Esophagus squamous epithelium (tissue), 5 donors: ENCODE data around the gene HDAC3. TPM values are rescaled to one million over a fixed set of nuclear protein-coding genes. Genes with fewer than 3 reads are reported as not detected.

Source experiments
- DNase-seq: peaks from one replicate; lab custom pipeline; 2025; lab: John Stamatoyannopoulos, UW
- H3K27ac ChIP-seq, 4 donors: fragments of 200-600 bp; sonication (generic); one replicate each; pipeline ENCODE4 v1.5.1; 2016 to 2019; ENCODE audit warnings: mild to moderate bottlenecking in 1 of 4
- H3K27me3 ChIP-seq, 4 donors: fragments of 200-600 bp; sonication (generic); 1 replicate in 3 of 4; 2 replicates in 1 of 4; pipeline versions ENCODE4 v1.5.1 to v1.6.0; 2017 to 2021; ENCODE audit warnings: antibody characterized with exemption in 1 of 4
- H3K36me3 ChIP-seq, 3 donors: fragments of 200-600 bp; sonication (generic); one replicate each; pipeline ENCODE4 v1.5.1; 2016 to 2019
- H3K4me1 ChIP-seq, 3 donors: fragments of 200-600 bp; sonication (generic); one replicate each; pipeline ENCODE4 v1.5.1; 2017 to 2019
- H3K4me3 ChIP-seq, 4 donors: fragments of 200-600 bp; sonication (generic); 1 replicate in 3 of 4; 2 replicates in 1 of 4; pipeline ENCODE4 v1.5.1; 2016 to 2019; ENCODE audit warnings: mild to moderate bottlenecking in 2 of 4, moderate library complexity in 1 of 4
- H3K9me3 ChIP-seq, 3 donors: fragments of 200-600 bp; sonication (generic); one replicate each; pipeline ENCODE4 v1.5.1; 2016 to 2019
- POLR2A ChIP-seq, 4 donors: fragments of 450-650 bp; IDR thresholded peaks; one replicate each; pipeline ENCODE4 v1.6.1; 2017; ENCODE audit warnings: antibody characterized with exemption in 4 of 4, mild to moderate bottlenecking in 4 of 4, moderate library complexity in 3 of 4
- WGBS, 2 donors: methylation state at CpG; one replicate each; pipeline ENCODE4 v1.1.5; 2018; 5-methylcytosine and 5-hydroxymethylcytosine counted together
- intact Hi-C: fragments of 100-400 bp; cut with DNase I; formaldehyde crosslinking; loops from one replicate; pipeline ENCODE4 v1.15.0; 2022
- total RNA-seq, 4 donors: library from RNA; depleted of rRNA; stranded (reverse); fragments of >200 nt; gene quantifications; one replicate each; pipeline ENCODE4 v1.1.0, GENCODE V29; 2016
- TF ChIP-seq, protein P1 (sequence below), 6 experiments: fragments of 450-650 bp in 4 of 6; fragments of 200-600 bp in 2 of 6; sonication (generic) in 2 of 6; IDR thresholded peaks; one replicate each; pipeline ENCODE4 v1.5.1; 2016 to 2019; ENCODE audit warnings: antibody characterized with exemption in 6 of 6, mild to moderate bottlenecking in 4 of 6, moderate library complexity in 4 of 6
- donor health status: DM: yes; HTN: yes; CAD: no.

The HDAC3 gene
- total RNA-seq, 4 donors from 2014 or later: 33.0 to 60.8 (median 40.4) TPM

- WGBS, 2 donors: 83 to 88% methylated on average over 1 to 2 of the region's 3 CpGs
- no peak for TF ChIP-seq POLR2A (IDR thresholded peaks at IDR 0.05)
- TF ChIP-seq, protein P1, sequence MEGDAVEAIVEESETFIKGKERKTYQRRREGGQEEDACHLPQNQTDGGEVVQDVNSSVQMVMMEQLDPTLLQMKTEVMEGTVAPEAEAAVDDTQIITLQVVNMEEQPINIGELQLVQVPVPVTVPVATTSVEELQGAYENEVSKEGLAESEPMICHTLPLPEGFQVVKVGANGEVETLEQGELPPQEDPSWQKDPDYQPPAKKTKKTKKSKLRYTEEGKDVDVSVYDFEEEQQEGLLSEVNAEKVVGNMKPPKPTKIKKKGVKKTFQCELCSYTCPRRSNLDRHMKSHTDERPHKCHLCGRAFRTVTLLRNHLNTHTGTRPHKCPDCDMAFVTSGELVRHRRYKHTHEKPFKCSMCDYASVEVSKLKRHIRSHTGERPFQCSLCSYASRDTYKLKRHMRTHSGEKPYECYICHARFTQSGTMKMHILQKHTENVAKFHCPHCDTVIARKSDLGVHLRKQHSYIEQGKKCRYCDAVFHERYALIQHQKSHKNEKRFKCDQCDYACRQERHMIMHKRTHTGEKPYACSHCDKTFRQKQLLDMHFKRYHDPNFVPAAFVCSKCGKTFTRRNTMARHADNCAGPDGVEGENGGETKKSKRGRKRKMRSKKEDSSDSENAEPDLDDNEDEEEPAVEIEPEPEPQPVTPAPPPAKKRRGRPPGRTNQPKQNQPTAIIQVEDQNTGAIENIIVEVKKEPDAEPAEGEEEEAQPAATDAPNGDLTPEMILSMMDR (IDR thresholded peaks at IDR 0.05): no peak
- no peaks in the 10 kb centered on the region for H3K27me3 ChIP-seq
- intact Hi-C loops: no loop called here
- H3K4me1 ChIP-seq: peaks cover 10 to 20% (median 13%) of the 10 kb centered on the region in 3 donors
- H3K27ac ChIP-seq: no peak overlapping the region
- H3K36me3 ChIP-seq: peaks cover 0 to 55% (median 0%) of the 10 kb centered on the region in 3 donors
- no peaks in the 10 kb centered on the region for H3K9me3 ChIP-seq
- H3K4me3 ChIP-seq: no peak overlapping the region
- DNase-seq: no peak
These were observed 11.2 kb upstream of the HDAC3 start for GRCh38 chr5:141647851-141648250.

DNA sequence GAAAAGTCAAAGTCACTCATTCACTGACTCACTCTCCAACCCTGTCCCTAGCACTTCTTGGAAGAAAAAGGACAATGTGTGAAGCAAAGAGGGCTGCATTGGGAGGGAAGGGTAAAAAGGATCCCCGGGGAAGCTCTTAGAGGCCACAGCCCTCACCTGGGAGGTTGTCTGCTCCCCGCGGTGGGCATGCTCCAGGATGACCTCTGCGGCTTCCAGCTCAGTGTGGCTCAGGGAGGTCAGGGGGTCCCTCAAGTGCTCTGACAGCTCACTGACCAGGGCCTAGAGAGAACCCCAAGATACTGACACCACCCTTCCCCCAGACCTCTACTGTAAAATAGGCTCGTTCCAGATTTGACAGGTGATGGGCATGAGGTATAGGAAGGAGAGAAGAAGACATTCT, 10.6 kb upstream of the HDAC3 start:
- intact Hi-C loops: no loop called here
- no peak for TF ChIP-seq POLR2A (IDR thresholded peaks at IDR 0.05)
- TF ChIP-seq, protein P1 (IDR thresholded peaks at IDR 0.05): no peak
- DNase-seq: no peak
- Histone ChIP-seq H3K4me3 (no peak overlapping the region), H3K36me3 (peaks cover 0 to 61% (median 0%) of the 10 kb centered on the region in 3 donors), H3K4me1 (peaks cover 10 to 20% (median 13%) of the 10 kb centered on the region in 3 donors), H3K27ac (no peak overlapping the region), H3K9me3 (no peaks in the 10 kb centered on the region), H3K27me3 (no peaks in the 10 kb centered on the region)
- WGBS, 2 donors: 61 to 93% methylated on average over 2 to 3 of the region's 5 CpGs

GRCh38 chr5:141646026-141646425, 9.4 kb upstream of the HDAC3 start:
- 79 to 89% methylated on average over 3 to 6 of the region's 6 CpGs for WGBS, 2 donors
- no peaks in the 10 kb centered on the region for H3K9me3 ChIP-seq
- H3K4me3 ChIP-seq: no peak overlapping the region
- TF ChIP-seq, protein P1 (IDR thresholded peaks at IDR 0.05): no peak
- no peak for TF ChIP-seq POLR2A (IDR thresholded peaks at IDR 0.05)
- intact Hi-C loops: no loop called here
- H3K27ac ChIP-seq: no peak overlapping the region
- no peak for DNase-seq
- H3K4me1 ChIP-seq: peaks cover 6 to 10% (median 8%) of the 10 kb centered on the region in 3 donors
- H3K36me3 ChIP-seq: peaks cover 0 to 72% (median 0%) of the 10 kb centered on the region in 3 donors
- H3K27me3 ChIP-seq: no peaks in the 10 kb centered on the region

DNA sequence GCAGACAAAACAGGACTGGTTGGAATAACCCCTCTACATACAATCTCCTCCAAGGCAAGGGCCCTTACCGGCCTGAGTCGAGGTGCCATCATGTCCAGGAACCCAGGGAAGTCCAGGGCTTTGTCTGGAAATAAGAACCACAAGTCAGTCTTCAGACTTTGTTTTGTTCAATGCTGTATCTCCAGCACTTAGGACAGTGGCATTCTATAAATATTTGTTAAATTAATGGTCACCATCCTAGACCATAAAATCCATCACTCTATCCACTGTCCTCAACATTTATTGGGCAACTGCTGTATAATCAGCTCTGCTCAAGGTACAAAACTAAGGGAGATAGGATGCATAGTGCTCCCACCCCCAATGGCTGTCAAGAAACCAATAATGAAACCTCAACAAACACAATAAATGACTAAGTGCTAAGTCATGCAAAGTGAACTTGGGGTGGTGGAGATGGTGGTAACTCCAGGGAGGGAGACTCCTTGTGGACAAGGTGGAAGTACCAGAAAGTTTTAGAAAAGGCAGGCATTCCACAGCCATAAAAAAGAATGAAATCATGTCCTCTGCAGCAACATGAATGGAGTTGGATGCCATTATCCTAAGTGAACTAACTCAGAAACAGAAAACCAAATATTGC, 5.1 kb upstream of the HDAC3 start:
- 91% methylated on average over 2 of the region's 2 CpGs; no CpG with 5 or more reads in 1 of the 2 donors for WGBS, 2 donors
- peaks cover 9 to 19% (median 9%) of the 10 kb centered on the region in 3 donors for H3K4me1 ChIP-seq
- H3K27me3 ChIP-seq: no peaks in the 10 kb centered on the region
- H3K9me3 ChIP-seq: no peaks in the 10 kb centered on the region
- no peak overlapping the region for H3K4me3 ChIP-seq
- no peak overlapping the region for H3K27ac ChIP-seq
- peaks cover 0 to 71% (median 0%) of the 10 kb centered on the region in 3 donors for H3K36me3 ChIP-seq
- no peak for TF ChIP-seq POLR2A (IDR thresholded peaks at IDR 0.05)
- TF ChIP-seq, protein P1 (IDR thresholded peaks at IDR 0.05): peak in 3 of 6 experiments; percentile 4 to 29 (median 9)
- DNase-seq: no peak
- intact Hi-C loops: no loop called here

GRCh38 chr5:141640698-141641097, 4.0 kb upstream of the HDAC3 start:
- H3K36me3 ChIP-seq: peaks cover 0 to 61% (median 0%) of the 10 kb centered on the region in 3 donors

More at GRCh38 chr5:141640698-141641097, 4.0 kb upstream of the HDAC3 start:
- Histone ChIP-seq H3K27me3 (no peaks in the 10 kb centered on the region), H3K4me3 (no peak overlapping the region), H3K9me3 (no peaks in the 10 kb centered on the region), H3K27ac (no peak overlapping the region), H3K4me1 (peaks cover 13 to 26% (median 14%) of the 10 kb centered on the region in 3 donors)
- DNase-seq: no peak
- intact Hi-C loops: no loop called here
- 87 to 90% methylated on average over 6 to 7 of the region's 9 CpGs for WGBS, 2 donors
- no peak for TF ChIP-seq POLR2A (IDR thresholded peaks at IDR 0.05)
- TF ChIP-seq, protein P1 (IDR thresholded peaks at IDR 0.05): no peak
